ENCODE data around the gene ZNF189.

The ZNF189 gene

DNA sequence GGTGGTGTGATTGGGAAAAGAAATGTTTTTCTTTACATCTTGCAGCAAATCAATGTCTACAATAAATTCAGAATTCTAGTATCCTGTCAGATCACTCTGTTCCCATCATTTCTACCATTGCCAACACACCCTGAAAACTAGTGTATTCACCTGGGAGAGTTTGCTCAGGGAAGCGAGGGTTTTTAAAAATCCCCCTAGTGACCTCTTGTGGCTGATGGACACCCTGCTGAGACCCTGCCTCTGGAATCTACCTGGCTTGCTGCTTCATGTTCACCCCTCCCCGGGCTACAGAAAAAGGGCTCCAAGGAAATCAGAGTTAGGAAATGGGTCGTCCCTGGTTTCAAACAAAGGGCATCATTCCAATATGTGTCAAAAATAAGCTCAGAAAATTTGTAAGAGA is 58.4 kb downstream of the ZNF189 start:
- no peak overlapping the region for H3K27ac ChIP-seq
- peaks cover 3% of the 10 kb centered on the region for H3K9me3 ChIP-seq (ENCODE audit: severe bottlenecking)
- no peak overlapping the region for H3K4me3 ChIP-seq (ENCODE audit: low read depth, low read length)
- H3K27me3 ChIP-seq (ENCODE audit: insufficient read depth, low read depth, severe bottlenecking) = no peaks in the 10 kb centered on the region
- TF ChIP-seq, protein P1, sequence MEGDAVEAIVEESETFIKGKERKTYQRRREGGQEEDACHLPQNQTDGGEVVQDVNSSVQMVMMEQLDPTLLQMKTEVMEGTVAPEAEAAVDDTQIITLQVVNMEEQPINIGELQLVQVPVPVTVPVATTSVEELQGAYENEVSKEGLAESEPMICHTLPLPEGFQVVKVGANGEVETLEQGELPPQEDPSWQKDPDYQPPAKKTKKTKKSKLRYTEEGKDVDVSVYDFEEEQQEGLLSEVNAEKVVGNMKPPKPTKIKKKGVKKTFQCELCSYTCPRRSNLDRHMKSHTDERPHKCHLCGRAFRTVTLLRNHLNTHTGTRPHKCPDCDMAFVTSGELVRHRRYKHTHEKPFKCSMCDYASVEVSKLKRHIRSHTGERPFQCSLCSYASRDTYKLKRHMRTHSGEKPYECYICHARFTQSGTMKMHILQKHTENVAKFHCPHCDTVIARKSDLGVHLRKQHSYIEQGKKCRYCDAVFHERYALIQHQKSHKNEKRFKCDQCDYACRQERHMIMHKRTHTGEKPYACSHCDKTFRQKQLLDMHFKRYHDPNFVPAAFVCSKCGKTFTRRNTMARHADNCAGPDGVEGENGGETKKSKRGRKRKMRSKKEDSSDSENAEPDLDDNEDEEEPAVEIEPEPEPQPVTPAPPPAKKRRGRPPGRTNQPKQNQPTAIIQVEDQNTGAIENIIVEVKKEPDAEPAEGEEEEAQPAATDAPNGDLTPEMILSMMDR (IDR thresholded peaks at IDR 0.05; ENCODE audit: low read depth, low read length) = peak; percentile 63
- DNase-seq = peak; percentile 49
- H3K36me3 ChIP-seq = no peaks in the 10 kb centered on the region

DNA sequence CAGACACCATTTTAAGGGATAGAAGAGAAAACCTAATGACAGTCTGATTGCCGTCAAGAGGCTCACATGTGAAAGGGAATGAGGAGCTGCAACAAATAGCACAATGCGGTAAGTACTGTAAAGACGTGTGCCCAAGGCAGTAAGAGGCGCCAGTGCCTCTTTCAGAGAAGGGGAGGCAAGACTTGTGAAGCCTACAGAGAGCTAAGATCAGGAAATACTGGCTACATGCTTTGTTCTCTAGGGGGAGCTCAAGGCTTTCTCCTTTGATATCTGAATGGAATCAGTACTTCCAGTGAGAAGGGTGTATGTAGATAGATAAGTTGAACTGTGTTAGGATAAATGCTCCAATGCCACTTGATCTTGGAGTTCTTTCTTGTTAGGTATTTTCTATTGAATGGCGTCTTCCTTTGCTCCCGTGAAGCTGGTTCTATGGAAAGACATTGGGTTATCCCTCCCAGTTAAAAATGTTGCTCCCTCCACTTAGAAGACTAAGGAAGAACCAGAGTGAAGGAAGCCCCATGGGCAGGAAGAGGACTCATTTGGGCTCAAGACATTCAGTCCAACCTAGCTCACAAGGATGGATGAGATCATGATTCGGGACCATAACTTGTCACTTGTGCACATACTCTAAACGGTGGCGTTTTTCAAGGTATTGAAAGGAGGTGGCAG is 60.4 kb downstream of the ZNF189 start:
- Histone ChIP-seq H3K27ac (no peak overlapping the region), H3K36me3 (no peaks in the 10 kb centered on the region), H3K27me3 (ENCODE audit: insufficient read depth, low read depth, severe bottlenecking) (no peaks in the 10 kb centered on the region), H3K9me3 (ENCODE audit: severe bottlenecking) (no peaks in the 10 kb centered on the region), H3K4me3 (ENCODE audit: low read depth, low read length) (no peak overlapping the region)
- peak; percentile 62 for DNase-seq
- TF ChIP-seq, protein P1 (IDR thresholded peaks at IDR 0.05; ENCODE audit: low read depth, low read length) = peak; percentile 85
